22Rv1 (cell line): ENCODE measurements around the gene TMEM135.

Source experiments
- H3K27ac ChIP-seq: fragments of 450-650 bp; 2 replicates; pipeline ENCODE4 v1.5.1; 2017
- CTCF ChIP-seq: fragments of 450-650 bp; IDR thresholded peaks from 2 replicates; pipeline ENCODE4 v1.5.1; 2017; ENCODE audit warnings: mild to moderate bottlenecking
- ZFX ChIP-seq: fragments of 450-650 bp; IDR thresholded peaks from 2 replicates; pipeline ENCODE4 v1.6.1; 2017; ENCODE audit warnings: antibody characterized with exemption, borderline replicate concordance

The TMEM135 gene

DNA sequence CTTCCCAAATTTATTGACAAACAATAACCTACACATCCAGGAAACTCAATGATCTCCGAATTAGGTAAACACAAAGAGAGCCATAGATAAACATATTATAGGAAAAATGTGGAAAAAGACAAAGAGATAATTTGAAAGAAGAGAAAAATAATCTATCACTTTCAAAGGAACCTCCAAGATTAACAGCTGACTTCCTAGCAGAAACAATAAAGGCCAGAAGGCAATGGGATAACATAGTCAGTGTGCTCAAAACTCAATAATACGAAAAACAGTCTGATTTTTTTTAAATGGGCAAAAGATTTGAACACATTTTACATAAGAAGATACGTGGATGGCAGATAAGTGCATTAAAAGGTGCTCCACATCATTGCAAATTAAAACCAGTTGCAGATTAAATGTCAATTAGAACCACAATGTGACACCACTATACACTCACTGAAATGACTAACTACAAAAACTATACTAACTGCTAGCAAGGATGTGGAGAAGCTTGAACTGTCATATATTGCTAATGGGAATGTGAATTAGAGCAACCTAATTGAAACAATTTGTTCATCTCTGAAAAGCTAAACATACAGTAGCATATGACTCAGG is 300.4 kb downstream of the TMEM135 start:
- TF ChIP-seq CTCF: no peak
- TF ChIP-seq ZFX: no peak
- H3K27ac ChIP-seq: no peak overlapping the region

GRCh38 chr11:87339416-87339815 is 301.7 kb downstream of the TMEM135 start:
- TF ChIP-seq CTCF: no peak
- TF ChIP-seq ZFX: no peak
- H3K27ac ChIP-seq: no peak overlapping the region

- TF ChIP-seq ZFX: no peak
Measured at GRCh38 chr11:87347441-87347840, 309.7 kb downstream of the TMEM135 start.

DNA sequence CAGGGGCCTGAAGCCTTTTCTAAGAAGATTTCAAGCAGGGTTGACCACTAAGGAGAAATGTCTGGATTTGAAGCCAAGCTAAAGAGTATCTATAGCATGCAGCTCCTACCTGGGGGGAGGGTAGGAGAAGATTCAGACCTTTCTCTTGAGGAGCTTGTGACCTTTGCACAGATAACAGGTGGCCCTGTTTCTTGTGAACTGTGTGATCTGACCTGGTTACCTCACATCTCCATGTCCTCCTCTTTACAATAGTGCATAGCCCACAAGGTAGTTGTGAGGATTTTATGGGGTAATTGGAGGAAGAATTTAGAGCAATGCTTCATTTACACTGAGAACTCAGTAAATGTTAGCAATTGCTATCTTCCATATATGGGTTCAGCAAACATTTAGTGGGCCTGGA is 310.1 kb downstream of the TMEM135 start:
- no peak for TF ChIP-seq ZFX
- no peak for TF ChIP-seq CTCF
- H3K27ac ChIP-seq: no peak overlapping the region

More at GRCh38 chr11:87347441-87347840, 309.7 kb downstream of the TMEM135 start:
- H3K27ac ChIP-seq: no peak overlapping the region

- no peak overlapping the region for H3K27ac ChIP-seq
- TF ChIP-seq ZFX: no peak
- no peak for TF ChIP-seq CTCF
Measured at GRCh38 chr11:87351676-87352075, 313.9 kb downstream of the TMEM135 start.

DNA sequence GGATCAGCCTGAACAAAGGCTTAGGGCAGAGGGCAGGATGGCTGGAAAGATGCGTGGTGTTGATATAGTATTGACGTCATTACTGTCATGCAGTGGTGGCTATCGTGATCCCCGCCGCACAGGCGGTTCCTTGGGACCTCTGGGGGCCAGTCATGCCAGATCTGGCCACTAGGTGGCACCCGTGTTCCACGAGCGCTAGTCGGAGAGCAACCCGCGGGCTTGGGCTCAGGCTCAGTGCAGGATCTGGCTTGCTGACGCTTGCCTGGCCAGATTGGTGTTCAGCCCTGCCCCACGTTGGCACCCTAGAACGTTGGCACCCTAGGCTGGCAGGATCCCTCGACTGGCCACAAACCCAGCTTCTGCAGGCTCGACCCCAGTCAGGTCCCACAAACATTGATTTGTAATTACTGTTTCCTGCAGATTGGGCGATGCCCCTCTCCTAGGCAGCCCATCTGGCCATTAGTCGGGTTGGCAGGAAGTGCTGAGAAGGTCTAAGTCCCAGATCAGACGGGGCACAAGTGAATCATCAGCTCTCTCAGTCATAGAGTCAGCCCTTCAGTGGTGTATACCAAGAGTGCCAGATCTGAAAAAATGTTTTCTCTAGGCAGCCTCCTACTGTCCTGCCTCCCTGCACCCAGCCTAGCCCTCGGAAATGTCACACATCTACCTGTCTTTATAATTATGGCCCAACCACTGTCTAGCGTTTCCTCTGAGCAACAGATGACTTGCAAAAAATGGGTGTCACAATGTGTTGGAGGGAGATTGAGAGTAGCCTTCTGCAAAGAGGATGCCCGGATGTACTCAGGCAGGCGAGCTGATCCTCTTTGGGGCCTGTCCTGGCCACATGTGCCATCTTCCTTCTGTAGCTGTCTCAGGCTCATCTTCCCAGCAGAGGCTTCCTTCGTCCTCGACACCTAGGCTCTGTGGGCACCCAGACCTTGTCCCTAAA is 315.3 kb downstream of the TMEM135 start:
- H3K27ac ChIP-seq: no peak overlapping the region
- peak; percentile 96 for TF ChIP-seq CTCF
- no peak for TF ChIP-seq ZFX

GRCh38 chr11:87353771-87354345 is 316.1 kb downstream of the TMEM135 start:
- no peak for TF ChIP-seq ZFX
- TF ChIP-seq CTCF: no peak

More at GRCh38 chr11:87353771-87354345, 316.1 kb downstream of the TMEM135 start:
- no peak overlapping the region for H3K27ac ChIP-seq
